ENCODE data around the gene FEN1.

- no peak for TF ChIP-seq CTCF (IDR thresholded peaks at IDR 0.05 in 2 of 3, conservative IDR thresholded peaks at IDR 0.05 in 1 of 3; ENCODE audit: borderline replicate concordance in 1 of 3, insufficient read depth in 1 of 3, low read depth in 2 of 3, low read length in 2 of 3)
- no peak for TF ChIP-seq ZBTB33 (IDR thresholded peaks at IDR 0.05; ENCODE audit: extremely low read depth, insufficient replicate concordance, low read length)
These were observed 44.8 kb downstream of the FEN1 start for GRCh38 chr11:61837411-61838005.

Data from HCT116 (cell line).